ENCODE measurements around the gene RABEP1. TPM values are rescaled to one million over a fixed set of nuclear protein-coding genes. Genes with fewer than 3 reads are reported as not detected.
A peak's percentile ranks its signal among the peaks of the same experiment; 100 is the strongest.

Gene RABEP1
- total and polyA plus RNA-seq, 2 experiments from 2014 or later, result 31.0 to 47.9 TPM

DNA sequence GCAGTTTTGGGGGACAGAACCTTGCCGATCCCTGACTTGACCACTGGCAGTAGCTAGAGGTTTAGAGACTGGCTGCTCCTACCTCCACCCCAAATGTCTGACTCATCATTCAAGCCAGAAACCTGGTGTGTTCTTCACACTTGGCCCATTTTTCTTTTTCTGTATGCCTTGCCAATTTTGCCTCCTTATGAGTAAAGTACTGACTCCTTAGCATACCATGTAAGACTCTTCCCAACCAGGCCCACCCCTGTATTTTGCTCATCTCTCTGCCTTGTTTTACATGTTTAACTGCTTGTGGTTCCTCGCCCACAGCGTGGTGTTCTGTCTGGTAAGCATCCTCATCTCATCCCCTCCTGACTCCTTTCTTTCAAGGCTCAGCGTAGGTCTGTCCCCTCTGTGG is 99.5 kb downstream of the RABEP1 start:
- WGBS (ENCODE audit: low lambda C conversion rate, missing lambda C conversion rate), result 96% methylated on average over 4 of the region's 4 CpGs
- no peaks in the 10 kb centered on the region for H3K27me3 ChIP-seq
- no peak overlapping the region for H3K4me3 ChIP-seq
- no peaks in the 10 kb centered on the region for H3K36me3 ChIP-seq (replicated peaks; ENCODE audit: insufficient read depth, low read depth)
- no peaks in the 10 kb centered on the region for H3K9me3 ChIP-seq (ENCODE audit: low read depth)
- DNase-seq (ENCODE audit: low spot score), result no peak
- no peak for TF ChIP-seq EZH2 (IDR thresholded peaks at IDR 0.05; ENCODE audit: borderline replicate concordance)
- TF ChIP-seq, protein P1, sequence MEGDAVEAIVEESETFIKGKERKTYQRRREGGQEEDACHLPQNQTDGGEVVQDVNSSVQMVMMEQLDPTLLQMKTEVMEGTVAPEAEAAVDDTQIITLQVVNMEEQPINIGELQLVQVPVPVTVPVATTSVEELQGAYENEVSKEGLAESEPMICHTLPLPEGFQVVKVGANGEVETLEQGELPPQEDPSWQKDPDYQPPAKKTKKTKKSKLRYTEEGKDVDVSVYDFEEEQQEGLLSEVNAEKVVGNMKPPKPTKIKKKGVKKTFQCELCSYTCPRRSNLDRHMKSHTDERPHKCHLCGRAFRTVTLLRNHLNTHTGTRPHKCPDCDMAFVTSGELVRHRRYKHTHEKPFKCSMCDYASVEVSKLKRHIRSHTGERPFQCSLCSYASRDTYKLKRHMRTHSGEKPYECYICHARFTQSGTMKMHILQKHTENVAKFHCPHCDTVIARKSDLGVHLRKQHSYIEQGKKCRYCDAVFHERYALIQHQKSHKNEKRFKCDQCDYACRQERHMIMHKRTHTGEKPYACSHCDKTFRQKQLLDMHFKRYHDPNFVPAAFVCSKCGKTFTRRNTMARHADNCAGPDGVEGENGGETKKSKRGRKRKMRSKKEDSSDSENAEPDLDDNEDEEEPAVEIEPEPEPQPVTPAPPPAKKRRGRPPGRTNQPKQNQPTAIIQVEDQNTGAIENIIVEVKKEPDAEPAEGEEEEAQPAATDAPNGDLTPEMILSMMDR (IDR thresholded peaks at IDR 0.05; ENCODE audit: poor library complexity), result no peak
- no peak for TF ChIP-seq EZH2phosphoT487 (IDR thresholded peaks at IDR 0.05; ENCODE audit: low read depth, severe bottlenecking, unreplicated experiment)
- H3K4me2 ChIP-seq, result no peak overlapping the region
- no peaks in the 10 kb centered on the region for H4K20me1 ChIP-seq (ENCODE audit: insufficient read depth, poor library complexity, severe bottlenecking)
- no peaks in the 10 kb centered on the region for H3K9me2 ChIP-seq (replicated peaks; ENCODE audit: insufficient read depth)
- no peaks in the 10 kb centered on the region for H3K4me1 ChIP-seq (ENCODE audit: insufficient read depth)
- no peaks in the 10 kb centered on the region for H3K79me2 ChIP-seq
- no peak overlapping the region for H2AFZ ChIP-seq
- H3K27ac ChIP-seq, result no peak overlapping the region

GRCh38 chr17:5391678-5392077 is 109.6 kb downstream of the RABEP1 start:
- Histone ChIP-seq H3K9me2 (replicated peaks; ENCODE audit: insufficient read depth) (no peaks in the 10 kb centered on the region), H3K4me3 (no peak overlapping the region), H3K36me3 (replicated peaks; ENCODE audit: insufficient read depth, low read depth) (no peaks in the 10 kb centered on the region), H3K79me2 (no peaks in the 10 kb centered on the region), H3K9me3 (ENCODE audit: low read depth) (no peaks in the 10 kb centered on the region), H3K27me3 (no peaks in the 10 kb centered on the region), H3K4me2 (no peak overlapping the region), H4K20me1 (ENCODE audit: insufficient read depth, poor library complexity, severe bottlenecking) (no peaks in the 10 kb centered on the region), H2AFZ (no peak overlapping the region), H3K27ac (peak overlapping the region; percentile 52), H3K4me1 (ENCODE audit: insufficient read depth) (no peaks in the 10 kb centered on the region)
- TF ChIP-seq EZH2phosphoT487 (IDR thresholded peaks at IDR 0.05; ENCODE audit: low read depth, severe bottlenecking, unreplicated experiment) (no peak), EZH2 (IDR thresholded peaks at IDR 0.05; ENCODE audit: borderline replicate concordance) (no peak)
- TF ChIP-seq, protein P1 (IDR thresholded peaks at IDR 0.05; ENCODE audit: poor library complexity), result no peak
- DNase-seq (ENCODE audit: low spot score), result peak; percentile 38
- 85% methylated on average over 5 of the region's 5 CpGs for WGBS (ENCODE audit: low lambda C conversion rate, missing lambda C conversion rate)

GRCh38 chr17:5396612-5397011 is 114.5 kb downstream of the RABEP1 start:
- no peak overlapping the region for H3K27ac ChIP-seq
- no peaks in the 10 kb centered on the region for H4K20me1 ChIP-seq (ENCODE audit: insufficient read depth, poor library complexity, severe bottlenecking)
- peaks cover 3% of the 10 kb centered on the region for H3K79me2 ChIP-seq
- no peak for TF ChIP-seq EZH2phosphoT487 (IDR thresholded peaks at IDR 0.05; ENCODE audit: low read depth, severe bottlenecking, unreplicated experiment)
- no peak for TF ChIP-seq EZH2 (IDR thresholded peaks at IDR 0.05; ENCODE audit: borderline replicate concordance)
- TF ChIP-seq, protein P1 (IDR thresholded peaks at IDR 0.05; ENCODE audit: poor library complexity), result no peak
- H3K9me2 ChIP-seq (replicated peaks; ENCODE audit: insufficient read depth), result no peaks in the 10 kb centered on the region
- peaks cover 8% of the 10 kb centered on the region for H3K36me3 ChIP-seq (replicated peaks; ENCODE audit: insufficient read depth, low read depth)
- H3K4me1 ChIP-seq (ENCODE audit: insufficient read depth), result no peaks in the 10 kb centered on the region
- 97% methylated on average over 2 of the region's 2 CpGs for WGBS (ENCODE audit: low lambda C conversion rate, missing lambda C conversion rate)
- no peak overlapping the region for H3K4me3 ChIP-seq
- no peak overlapping the region for H2AFZ ChIP-seq
- DNase-seq (ENCODE audit: low spot score), result no peak
- no peak overlapping the region for H3K4me2 ChIP-seq
- H3K27me3 ChIP-seq, result no peaks in the 10 kb centered on the region
- H3K9me3 ChIP-seq (ENCODE audit: low read depth), result no peaks in the 10 kb centered on the region

GRCh38 chr17:5399767-5400166 is 117.7 kb downstream of the RABEP1 start:
- no peak overlapping the region for H3K27ac ChIP-seq
- H4K20me1 ChIP-seq (ENCODE audit: insufficient read depth, poor library complexity, severe bottlenecking), result no peaks in the 10 kb centered on the region
- TF ChIP-seq, protein P1 (IDR thresholded peaks at IDR 0.05; ENCODE audit: poor library complexity), result no peak
- no peak for TF ChIP-seq EZH2 (IDR thresholded peaks at IDR 0.05; ENCODE audit: borderline replicate concordance)
- H3K36me3 ChIP-seq (replicated peaks; ENCODE audit: insufficient read depth, low read depth), result peaks cover 11% of the 10 kb centered on the region
- no peak for DNase-seq (ENCODE audit: low spot score)
- H3K27me3 ChIP-seq, result no peaks in the 10 kb centered on the region
- no peaks in the 10 kb centered on the region for H3K9me2 ChIP-seq (replicated peaks; ENCODE audit: insufficient read depth)
- no peak overlapping the region for H2AFZ ChIP-seq
- H3K79me2 ChIP-seq, result peaks cover 3% of the 10 kb centered on the region
- no peaks in the 10 kb centered on the region for H3K9me3 ChIP-seq (ENCODE audit: low read depth)
- H3K4me2 ChIP-seq, result no peak overlapping the region
- no peaks in the 10 kb centered on the region for H3K4me1 ChIP-seq (ENCODE audit: insufficient read depth)
- H3K4me3 ChIP-seq, result no peak overlapping the region
- 90% methylated on average over 6 of the region's 6 CpGs for WGBS (ENCODE audit: low lambda C conversion rate, missing lambda C conversion rate)
